Retinal pigment epithelial cell (primary cell): ENCODE results near the gene SFMBT2.

ENCODE experiments used
- DNase-seq: peaks from one replicate; pipeline ENCODE4 v3.0.0-alpha.2; 2010; ENCODE audit warnings: low read depth
- H3K4me3 ChIP-seq: 2 replicates; pipeline ENCODE4 v1.5.1; 2011; ENCODE audit warnings: mild to moderate bottlenecking, low read length, control low read depth, moderate library complexity
- CTCF ChIP-seq: conservative IDR thresholded peaks from 2 replicates; pipeline ENCODE4 v1.5.1; 2011; ENCODE audit warnings: low read depth, low read length, control low read depth, inconsistent platforms

The SFMBT2 gene

GRCh38 chr10:7378602-7379403 is 32.0 kb downstream of the SFMBT2 start:
- H3K4me3 ChIP-seq, result no peak overlapping the region
- TF ChIP-seq CTCF, result no peak
- DNase-seq, result no peak

- H3K4me3 ChIP-seq, result no peak overlapping the region
- no peak for DNase-seq
- TF ChIP-seq CTCF, result no peak
These were observed 33.1 kb downstream of the SFMBT2 start for GRCh38 chr10:7377614-7378248.

- TF ChIP-seq CTCF, result no peak
- H3K4me3 ChIP-seq, result no peak overlapping the region
- no peak for DNase-seq
These were observed 36.0 kb downstream of the SFMBT2 start for GRCh38 chr10:7374795-7375194.

- no peak for DNase-seq
- no peak for TF ChIP-seq CTCF
- H3K4me3 ChIP-seq, result no peak overlapping the region
These were observed 37.8 kb downstream of the SFMBT2 start for GRCh38 chr10:7373039-7373438.

- TF ChIP-seq CTCF, result no peak
- no peak for DNase-seq
- H3K4me3 ChIP-seq, result no peak overlapping the region
These were observed 38.3 kb downstream of the SFMBT2 start for GRCh38 chr10:7372504-7372903.

- no peak overlapping the region for H3K4me3 ChIP-seq
- TF ChIP-seq CTCF, result no peak
- no peak for DNase-seq
These were observed 40.3 kb downstream of the SFMBT2 start for GRCh38 chr10:7370511-7370910.
